GM12872 (cell line): Measurements from ENCODE around the gene LBP.

Experiments used
- CTCF ChIP-seq: IDR thresholded peaks from 3 replicates; pipeline ENCODE4 v1.5.1; 2011; ENCODE audit warnings: low read depth, mild to moderate bottlenecking, low read length, moderate library complexity; ENCODE audit not compliant: insufficient read depth

LBP gene

GRCh38 chr20:38404016-38404415, 57.7 kb downstream of the LBP start:
- TF ChIP-seq CTCF, result no peak

- TF ChIP-seq CTCF, result no peak
These were observed 58.9 kb downstream of the LBP start for GRCh38 chr20:38405132-38405531.

- TF ChIP-seq CTCF, result no peak
These were observed 60.2 kb downstream of the LBP start for GRCh38 chr20:38406476-38406875.

- TF ChIP-seq CTCF, result no peak
These were observed 61.0 kb downstream of the LBP start for GRCh38 chr20:38407321-38407720.

GRCh38 chr20:38412877-38413577, 66.7 kb downstream of the LBP start:
- no peak for TF ChIP-seq CTCF

- TF ChIP-seq CTCF, result no peak
These were observed 68.6 kb downstream of the LBP start for GRCh38 chr20:38414769-38415450.

GRCh38 chr20:38418509-38419204, 72.4 kb downstream of the LBP start:
- TF ChIP-seq CTCF, result no peak
